Measurements from ENCODE around the gene PALD1. TPM values are rescaled to one million over a fixed set of nuclear protein-coding genes. Genes with fewer than 3 reads are reported as not detected.

Gene PALD1
- total and polyA plus RNA-seq, 2 of the 4 experiments (the other 2 are of a cell fraction): 0.12 to 0.18 TPM

GRCh38 chr10:70490142-70490541, 11.6 kb downstream of the PALD1 start:
- no peak overlapping the region for H2AFZ ChIP-seq (replicated peaks; ENCODE audit: low read length, poor library complexity)
- no peak overlapping the region for H3K23ac ChIP-seq (ENCODE audit: low read depth, low read length)
- dilution Hi-C loops (cut with HindIII; ENCODE audit: low sequenced_read_pairs, unreplicated experiment): no loop called here
- H2AK9ac ChIP-seq (replicated peaks; ENCODE audit: low read depth, low read length, poor library complexity): no peak overlapping the region
- H2AK5ac ChIP-seq (ENCODE audit: low read depth, low read length): no peak overlapping the region
- H3K4me3 ChIP-seq (ENCODE audit: insufficient read depth, low read depth, low read length): no peak overlapping the region
- no peak overlapping the region for H3K4ac ChIP-seq (ENCODE audit: low read depth, low read length)
- H3K56ac ChIP-seq (ENCODE audit: extremely low read depth, insufficient read depth, low read length): no peak overlapping the region
- H3K27me3 ChIP-seq (ENCODE audit: control insufficient read depth, insufficient read depth, low read length): peaks cover 31% of the 10 kb centered on the region
- no peak overlapping the region for H3K9ac ChIP-seq (ENCODE audit: low read depth, low read length)
- H3K18ac ChIP-seq (ENCODE audit: low read depth, low read length): no peak overlapping the region
- no peak overlapping the region for H2BK5ac ChIP-seq (ENCODE audit: low read depth, low read length, poor library complexity, severe bottlenecking)
- WGBS, 2 experiments (ENCODE audit: extremely low coverage in 2 of 2, insufficient read length in 1 of 2): 51% methylated on average over 2 of the region's 4 CpGs; no CpG with 5 or more reads in 1 of the 2 experiments
- BruUV-seq (replicated peaks): no TSS peak
- H3K9me3 ChIP-seq (ENCODE audit: control insufficient read depth, insufficient read depth, low read length): no peaks in the 10 kb centered on the region
- intact Hi-C loops (cut with micrococcal nuclease): no loop called here
- ChIA-PET POLR2A (ENCODE audit: unreplicated experiment) (no interaction called here), CTCF (interaction anchor here (0.7 kb wide), 1 partner anchor 757 kb away, joined by 3 read pairs; no protein-coding TSS in a partner anchor)
- ATAC-seq (ENCODE audit: low read depth): no peak
- H4K8ac ChIP-seq (ENCODE audit: low read depth in 2 of 2, low read length in 2 of 2): no peak overlapping the region
- no peak for DNase-seq
- no peak overlapping the region for H2BK15ac ChIP-seq (ENCODE audit: low read depth, low read length)
- H3K14ac ChIP-seq (replicated peaks; ENCODE audit: low read depth, low read length): no peak overlapping the region
- no peak overlapping the region for H2BK120ac ChIP-seq (ENCODE audit: low read depth, low read length)
- in situ Hi-C loops (cut with MboI; ENCODE audit: low sequenced_read_pairs): no loop called here
- H3K27ac ChIP-seq (ENCODE audit: insufficient read depth, low read length): no peak overlapping the region
- no peaks in the 10 kb centered on the region for H3K9me1 ChIP-seq (ENCODE audit: insufficient read depth, low read length)
- no peak for TF ChIP-seq NFE2L2 (IDR thresholded peaks at IDR 0.05; ENCODE audit: low read depth, low read length)
- TF ChIP-seq POLR2A (IDR thresholded peaks at IDR 0.05; ENCODE audit: low read depth, low read length): no peak
- TF ChIP-seq MAFK (IDR thresholded peaks at IDR 0.05; ENCODE audit: low read depth, low read length): no peak
- no peak for TF ChIP-seq USF2 (IDR thresholded peaks at IDR 0.05; ENCODE audit: low read depth, low read length)
- no peak for TF ChIP-seq MXI1 (IDR thresholded peaks at IDR 0.05; ENCODE audit: borderline replicate concordance, low read depth, low read length)
- no peak overlapping the region for H4K5ac ChIP-seq (ENCODE audit: low read depth, low read length)
- H4K91ac ChIP-seq (ENCODE audit: insufficient read depth, low read depth, low read length): no peak overlapping the region
- H3K79me1 ChIP-seq (ENCODE audit: low read depth in 1 of 2, low read length in 2 of 2): no peaks in the 10 kb centered on the region
- H2BK20ac ChIP-seq (ENCODE audit: low read depth, low read length): no peak overlapping the region
- H3K4me1 ChIP-seq (ENCODE audit: control insufficient read depth, insufficient read depth, low read length): no peaks in the 10 kb centered on the region
- no peaks in the 10 kb centered on the region for H4K20me1 ChIP-seq (ENCODE audit: insufficient read depth, low read length)
- no peaks in the 10 kb centered on the region for H3K36me3 ChIP-seq (ENCODE audit: control insufficient read depth, insufficient read depth, low read length)
- H3K4me2 ChIP-seq (ENCODE audit: low read depth, low read length): no peak overlapping the region

Data from IMR-90 (cell line).